OCI-LY3 (cell line): ENCODE data around the gene HSBP1.

ENCODE experiments used
- EZH2phosphoT487 ChIP-seq: fragments of 200-600 bp; shearing (Covaris generic); IDR thresholded peaks from 2 replicates; pipeline ENCODE4 v1.6.1; 2018; ENCODE audit warnings: antibody characterized with exemption, mixed run types, low read depth
- TF ChIP-seq, protein P1 (sequence below): fragments of 200-600, 300-600 bp; sonication (generic); IDR thresholded peaks from 2 replicates; pipeline ENCODE4 v1.5.1; 2014; ENCODE audit warnings: antibody characterized with exemption, low read length, low read depth

DNA sequence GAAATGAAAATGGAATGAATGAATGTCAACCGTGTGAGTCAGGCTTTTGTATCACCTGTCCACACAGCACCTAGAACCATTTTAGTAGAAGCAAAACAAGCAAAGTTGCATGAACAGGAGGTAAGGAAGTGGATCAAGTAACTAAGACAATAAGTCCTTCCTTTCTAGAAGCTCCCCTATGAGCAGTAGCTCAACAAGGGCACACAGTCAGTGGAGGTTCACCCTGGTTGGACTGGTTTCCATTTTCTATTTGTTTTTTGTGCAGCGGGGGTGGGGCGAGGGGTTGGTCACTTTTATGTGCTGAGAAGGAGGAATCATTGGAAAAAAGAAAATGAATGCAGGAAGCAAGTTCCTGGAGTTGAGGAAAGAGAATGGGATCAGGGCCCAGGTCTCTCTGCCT lies 4.0 kb upstream of the HSBP1 start:
- TF ChIP-seq, protein P1, sequence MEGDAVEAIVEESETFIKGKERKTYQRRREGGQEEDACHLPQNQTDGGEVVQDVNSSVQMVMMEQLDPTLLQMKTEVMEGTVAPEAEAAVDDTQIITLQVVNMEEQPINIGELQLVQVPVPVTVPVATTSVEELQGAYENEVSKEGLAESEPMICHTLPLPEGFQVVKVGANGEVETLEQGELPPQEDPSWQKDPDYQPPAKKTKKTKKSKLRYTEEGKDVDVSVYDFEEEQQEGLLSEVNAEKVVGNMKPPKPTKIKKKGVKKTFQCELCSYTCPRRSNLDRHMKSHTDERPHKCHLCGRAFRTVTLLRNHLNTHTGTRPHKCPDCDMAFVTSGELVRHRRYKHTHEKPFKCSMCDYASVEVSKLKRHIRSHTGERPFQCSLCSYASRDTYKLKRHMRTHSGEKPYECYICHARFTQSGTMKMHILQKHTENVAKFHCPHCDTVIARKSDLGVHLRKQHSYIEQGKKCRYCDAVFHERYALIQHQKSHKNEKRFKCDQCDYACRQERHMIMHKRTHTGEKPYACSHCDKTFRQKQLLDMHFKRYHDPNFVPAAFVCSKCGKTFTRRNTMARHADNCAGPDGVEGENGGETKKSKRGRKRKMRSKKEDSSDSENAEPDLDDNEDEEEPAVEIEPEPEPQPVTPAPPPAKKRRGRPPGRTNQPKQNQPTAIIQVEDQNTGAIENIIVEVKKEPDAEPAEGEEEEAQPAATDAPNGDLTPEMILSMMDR, result no peak
- no peak for TF ChIP-seq EZH2phosphoT487
